Neural crest cell (in vitro differentiated cells): ENCODE data around the gene FBXO17. TPM values are rescaled to one million over a fixed set of nuclear protein-coding genes. Genes with fewer than 3 reads are reported as not detected.
A peak's percentile ranks its signal among the peaks of the same experiment; 100 is the strongest.

Experiments used
- DNase-seq: peaks from one replicate; pipeline ENCODE4 v3.0.0; 2021; ENCODE audit warnings: low read depth, mixed read lengths, low spot score
- H3K27ac Mint-ChIP-seq: one replicate; pipeline ENCODE4 v1.8.0; 2021; ENCODE audit warnings: mild to moderate bottlenecking, mixed read lengths; ENCODE audit not compliant: unreplicated experiment
- H3K27me3 Mint-ChIP-seq: 2 replicates; pipeline ENCODE4 v1.8.0; 2021; ENCODE audit warnings: low read depth, mild to moderate bottlenecking, mixed read lengths
- H3K36me3 Mint-ChIP-seq: 2 replicates; pipeline ENCODE4 v1.8.0; 2021; ENCODE audit warnings: low read depth, mild to moderate bottlenecking, mixed read lengths
- H3K4me1 Mint-ChIP-seq: 2 replicates; pipeline ENCODE4 v1.8.0; 2021; ENCODE audit warnings: mixed read lengths
- H3K4me3 Mint-ChIP-seq: one replicate; pipeline ENCODE4 v1.8.0; 2021; ENCODE audit warnings: mild to moderate bottlenecking, mixed read lengths
- H3K9me3 Mint-ChIP-seq: 2 replicates; pipeline ENCODE4 v1.8.0; 2021; ENCODE audit warnings: mixed read lengths
- CTCF ChIP-seq: fragments of 200-600 bp; sonication (generic); conservative IDR thresholded peaks from 2 replicates; pipeline ENCODE4 v1.5.0; 2021; ENCODE audit warnings: antibody characterized with exemption, mild to moderate bottlenecking
- total RNA-seq: library from RNA; stranded (reverse); gene quantifications from 2 replicates; pipeline ENCODE4 v1.2.1, GENCODE V29; 2021

Gene FBXO17
- total RNA-seq, 1 donor from 2014 or later: 30.9 TPM

DNA sequence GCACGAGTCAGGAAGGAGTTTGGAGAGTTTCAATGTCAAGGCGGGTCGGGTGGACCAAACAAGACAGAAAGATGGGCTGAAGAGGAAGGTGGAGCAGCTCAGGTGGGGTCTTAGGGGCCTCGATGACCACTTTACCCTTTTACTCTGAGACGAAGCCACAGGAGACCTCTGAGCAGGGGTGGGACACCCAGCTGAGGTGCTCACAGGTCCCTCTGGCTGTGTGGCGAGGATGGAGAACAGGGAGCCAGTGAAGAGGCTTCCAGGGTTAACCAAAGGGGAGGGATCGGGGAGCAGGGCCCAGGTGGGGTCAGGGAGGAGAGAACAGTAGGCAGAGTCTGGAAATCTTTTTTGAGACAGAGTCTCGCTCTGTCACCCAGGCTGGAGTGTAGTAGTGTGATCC, 61.6 kb downstream of the FBXO17 start:
- H3K4me3 Mint-ChIP-seq: peak overlapping the region; percentile 10
- no peaks in the 10 kb centered on the region for H3K27me3 Mint-ChIP-seq
- no peaks in the 10 kb centered on the region for H3K36me3 Mint-ChIP-seq
- H3K4me1 Mint-ChIP-seq: no peaks in the 10 kb centered on the region
- H3K27ac Mint-ChIP-seq: peak overlapping the region; percentile 81
- DNase-seq: no peak
- no peak for TF ChIP-seq CTCF
- H3K9me3 Mint-ChIP-seq: no peaks in the 10 kb centered on the region

GRCh38 chr19:38912600-38913514, 62.7 kb downstream of the FBXO17 start:
- H3K9me3 Mint-ChIP-seq: no peaks in the 10 kb centered on the region
- H3K4me3 Mint-ChIP-seq: no peak overlapping the region
- no peaks in the 10 kb centered on the region for H3K27me3 Mint-ChIP-seq
- peaks cover 1% of the 10 kb centered on the region for H3K36me3 Mint-ChIP-seq
- no peak for DNase-seq
- H3K4me1 Mint-ChIP-seq: no peaks in the 10 kb centered on the region
- H3K27ac Mint-ChIP-seq: no peak overlapping the region
- no peak for TF ChIP-seq CTCF

DNA sequence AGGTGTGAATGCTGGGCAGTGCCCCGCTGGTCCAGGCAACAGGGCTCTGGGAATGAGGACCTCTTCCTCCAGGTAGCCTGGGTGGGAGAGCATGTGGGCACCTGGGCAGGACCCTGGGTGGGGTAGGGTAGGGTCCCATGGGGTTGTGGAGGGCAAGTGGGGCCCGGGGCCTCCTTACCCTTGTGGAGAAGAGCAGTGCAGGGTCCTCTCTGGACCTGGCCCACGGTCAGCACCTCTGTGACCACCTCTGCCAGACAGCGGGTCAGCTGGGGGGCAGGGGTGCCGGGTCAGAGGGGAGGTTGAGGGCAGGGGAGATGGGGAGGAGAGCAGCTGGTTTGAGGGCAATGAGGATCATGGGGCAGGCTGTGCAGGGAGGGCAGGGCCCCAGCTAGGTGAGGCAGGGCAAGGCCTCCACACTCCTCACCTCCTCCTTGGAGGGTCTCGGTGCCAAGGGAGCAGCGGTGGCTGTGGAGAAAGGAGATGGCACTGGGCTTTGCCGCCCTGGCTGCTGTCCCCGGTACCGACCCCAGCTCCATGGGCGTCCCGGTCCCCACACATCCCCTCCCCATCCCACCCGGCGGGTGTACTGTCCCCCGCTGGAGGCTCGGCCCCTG, 64.0 kb downstream of the FBXO17 start:
- Mint-ChIP-seq H3K9me3 (no peaks in the 10 kb centered on the region), H3K4me3 (no peak overlapping the region), H3K36me3 (peaks cover 6% of the 10 kb centered on the region), H3K27ac (no peak overlapping the region), H3K4me1 (no peaks in the 10 kb centered on the region), H3K27me3 (no peaks in the 10 kb centered on the region)
- no peak for TF ChIP-seq CTCF
- DNase-seq: no peak

GRCh38 chr19:38910488-38910887, 65.1 kb downstream of the FBXO17 start:
- Mint-ChIP-seq H3K36me3 (peaks cover 6% of the 10 kb centered on the region), H3K27me3 (no peaks in the 10 kb centered on the region), H3K4me1 (no peaks in the 10 kb centered on the region), H3K9me3 (no peaks in the 10 kb centered on the region), H3K4me3 (no peak overlapping the region), H3K27ac (no peak overlapping the region)
- no peak for TF ChIP-seq CTCF
- DNase-seq: no peak

DNA sequence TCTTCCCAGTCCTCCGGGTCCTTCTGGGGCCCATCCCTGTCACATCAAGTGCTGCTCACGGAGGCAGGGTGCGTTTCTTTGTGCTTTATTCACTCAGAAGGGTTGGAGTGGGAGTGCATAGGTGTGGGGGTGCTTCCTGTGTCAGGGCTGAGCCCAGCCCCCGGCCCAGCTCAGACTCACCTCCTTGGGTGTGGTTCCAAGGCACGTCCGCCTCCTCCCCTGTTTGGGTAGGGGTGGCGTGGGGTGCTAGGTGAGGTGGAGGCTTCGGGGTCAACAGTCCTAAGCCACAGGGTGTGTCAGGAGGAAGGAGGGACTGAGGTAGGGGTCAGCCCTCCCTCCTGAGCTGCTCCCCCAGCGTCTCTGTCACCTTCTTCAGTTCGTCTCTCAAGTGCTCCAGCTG, 66.6 kb downstream of the FBXO17 start:
- H3K9me3 Mint-ChIP-seq: no peaks in the 10 kb centered on the region
- no peak for TF ChIP-seq CTCF
- DNase-seq: no peak
- H3K27me3 Mint-ChIP-seq: no peaks in the 10 kb centered on the region
- peaks cover 6% of the 10 kb centered on the region for H3K36me3 Mint-ChIP-seq
- H3K27ac Mint-ChIP-seq: no peak overlapping the region
- H3K4me1 Mint-ChIP-seq: peaks cover 7% of the 10 kb centered on the region
- H3K4me3 Mint-ChIP-seq: no peak overlapping the region
